ENCODE measurements around the gene F7. TPM values are rescaled to one million over a fixed set of nuclear protein-coding genes. Genes with fewer than 3 reads are reported as not detected.

Gene F7
- total and polyA plus RNA-seq, 9 of the 15 experiments (the other 6 are each of a cell fraction or from before 2014, with no cell fraction given), result not detected

DNA sequence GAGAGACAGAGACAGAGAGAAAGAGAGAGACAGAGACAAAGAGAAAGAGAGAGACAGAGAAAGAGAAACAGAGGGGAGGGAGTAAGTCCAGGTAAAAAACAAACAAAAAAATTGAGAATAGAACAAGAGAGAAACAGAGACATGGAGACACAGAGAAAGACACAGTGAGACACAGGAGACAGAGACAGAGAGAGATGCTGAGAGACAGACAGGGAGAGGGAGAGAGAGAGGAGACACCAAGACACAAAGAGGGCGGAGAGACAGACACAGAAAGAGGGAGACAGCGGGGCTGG is 47.0 kb downstream of the F7 start:
- Histone ChIP-seq H3K9ac (ENCODE audit: insufficient read depth in 1 of 2, low read depth in 2 of 2, low read length in 2 of 2) (no peak overlapping the region), H3K4me1 (replicated peaks in 1 of 2; ENCODE audit: control insufficient read depth in 2 of 2, insufficient read depth in 2 of 2, low read length in 2 of 2) (peaks cover 19 to 25% of the 10 kb centered on the region in 2 experiments; a peak in 4 of 5 replicates), H4K20me1 (replicated peaks; ENCODE audit: control insufficient read depth, insufficient read depth, low read length) (no peaks in the 10 kb centered on the region), H2AFZ (ENCODE audit: low read depth, low read length) (peak overlapping the region; percentile 66), H3K79me2 (ENCODE audit: control insufficient read depth, insufficient read depth, low read length) (no peaks in the 10 kb centered on the region), H3K9me1 (ENCODE audit: control insufficient read depth, insufficient read depth, low read length) (no peaks in the 10 kb centered on the region), H3K9me3 (replicated peaks; ENCODE audit: control insufficient read depth, insufficient read depth, low read depth, low read length) (no peaks in the 10 kb centered on the region; the same call in 1 of the 2 replicates), H3K4me2 (ENCODE audit: insufficient read depth, low read length) (no peak overlapping the region), H3K27ac (ENCODE audit: extremely low read depth, low read depth, low read length) (no peak overlapping the region), H3K36me3 (ENCODE audit: control insufficient read depth, insufficient read depth, low read length) (no peaks in the 10 kb centered on the region), H3K27me3 (ENCODE audit: control insufficient read depth in 2 of 2, insufficient read depth in 2 of 2, low read length in 2 of 2) (peaks cover 0 to 9% of the 10 kb centered on the region in 2 experiments; a peak in 2 of 5 replicates), H3K4me3 (no peak overlapping the region)
- ATAC-seq (no peak), FAIRE-seq (no peak), DNase-seq (ENCODE audit: extremely low read depth in 1 of 4, low spot score in 3 of 4) (no peak)
- POLR2A ChIA-PET, result no interaction called here
- CTCF ChIA-PET (ENCODE audit: low intra/inter-chr PET ratio), result no interaction called here
- WGBS (ENCODE audit: insufficient coverage, low coverage, missing lambda C conversion rate), result 86% methylated on average over 1 of the region's 2 CpGs
- in situ Hi-C loops (cut with MboI) (no loop called here), intact Hi-C loops (cut with micrococcal nuclease) (no loop called here)
- BruUV-seq (replicated peaks), result no TSS peak
- TF ChIP-seq ZNF512 (tag; IDR thresholded peaks at IDR 0.05), result 0 out of 2 replicates have a peak, but pooled peaks have one; percentile 43
- TF ChIP-seq RCOR1 (IDR thresholded peaks at IDR 0.05; ENCODE audit: borderline replicate concordance in 1 of 2, low read depth in 2 of 2, low read length in 2 of 2), result no peak
